HL-60/S4 treated with phorbol 12-myristate 13-acetate at 8.2 ng/mL for 4 days and 3 days (cell line): ENCODE data around the gene SFT2D3.

ENCODE experiments used
- in situ Hi-C: fragments of 300-500 bp; cut with MboI; formaldehyde crosslinking; loops from 2 replicates; pipeline ENCODE4 v1.15.0; 2022; ENCODE audit warnings: low sequenced_read_pairs

SFT2D3 gene

DNA sequence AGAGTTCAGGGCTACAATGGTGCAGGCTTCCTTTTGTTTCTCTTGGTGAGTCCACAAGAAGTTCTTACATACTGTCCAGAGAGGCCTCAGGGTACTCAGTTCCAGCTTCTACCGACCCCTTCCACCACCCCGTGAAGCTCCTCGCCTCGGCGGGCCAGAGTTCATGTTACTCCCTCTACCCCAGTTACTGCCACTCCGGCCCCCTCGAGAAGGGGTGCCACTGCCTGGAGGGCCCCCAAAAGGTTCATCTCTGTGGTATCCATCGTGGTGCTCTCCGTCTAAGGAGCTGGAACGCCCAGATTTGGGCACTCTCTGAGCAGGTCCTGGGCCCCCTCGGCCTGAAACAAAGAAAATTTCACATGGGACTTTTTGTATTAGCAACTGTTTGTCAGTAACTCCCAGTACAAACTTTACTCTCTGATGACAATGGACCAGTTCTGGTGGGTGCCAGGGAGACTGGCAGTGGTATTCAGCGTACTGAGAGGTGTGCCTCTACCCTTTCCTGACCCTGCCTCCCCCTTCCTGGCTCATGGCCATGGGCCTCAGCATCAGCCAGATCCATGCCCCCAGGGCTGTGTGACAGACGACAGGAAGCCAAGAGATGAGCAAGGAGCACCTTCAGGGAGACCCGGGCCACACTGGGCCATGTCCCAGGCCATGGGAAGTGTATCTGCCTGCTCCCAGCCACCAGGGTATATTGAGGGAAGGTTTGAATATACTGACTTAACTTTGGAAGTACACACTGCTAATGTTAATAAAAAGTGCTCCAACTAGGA, 5.1 kb downstream of the SFT2D3 start:
- in situ Hi-C loops, result no loop called here

GRCh38 chr2:127707890-127708648, 6.8 kb downstream of the SFT2D3 start:
- in situ Hi-C loops, result no loop called here

- in situ Hi-C loops, result no loop called here
Observed at GRCh38 chr2:127709336-127709735, 8.0 kb downstream of the SFT2D3 start.

- in situ Hi-C loops, result no loop called here
Observed at GRCh38 chr2:127712999-127713398, 11.7 kb downstream of the SFT2D3 start.

DNA sequence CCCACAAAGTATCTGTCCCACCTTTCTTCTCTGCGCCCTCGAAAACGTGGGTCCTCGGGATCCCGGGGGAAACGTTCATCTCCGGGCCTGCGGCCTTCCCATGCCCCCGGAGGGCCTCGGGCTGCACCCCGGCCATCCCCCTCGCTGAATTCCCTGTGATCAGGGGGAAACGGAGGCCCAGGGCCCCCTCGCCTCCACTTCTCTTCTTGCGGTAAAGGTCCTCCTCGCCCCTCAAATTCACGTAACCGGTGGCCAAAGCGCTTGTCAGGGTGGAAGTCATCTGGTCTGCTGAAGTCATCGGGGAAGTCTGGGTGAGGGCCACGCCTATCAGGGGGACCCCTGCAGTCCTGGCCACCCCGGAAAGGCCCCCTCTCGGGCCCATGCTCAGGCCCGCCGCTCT, 12.3 kb downstream of the SFT2D3 start:
- in situ Hi-C loops, result no loop called here

GRCh38 chr2:127715778-127716449, 14.6 kb downstream of the SFT2D3 start:
- in situ Hi-C loops, result no loop called here

DNA sequence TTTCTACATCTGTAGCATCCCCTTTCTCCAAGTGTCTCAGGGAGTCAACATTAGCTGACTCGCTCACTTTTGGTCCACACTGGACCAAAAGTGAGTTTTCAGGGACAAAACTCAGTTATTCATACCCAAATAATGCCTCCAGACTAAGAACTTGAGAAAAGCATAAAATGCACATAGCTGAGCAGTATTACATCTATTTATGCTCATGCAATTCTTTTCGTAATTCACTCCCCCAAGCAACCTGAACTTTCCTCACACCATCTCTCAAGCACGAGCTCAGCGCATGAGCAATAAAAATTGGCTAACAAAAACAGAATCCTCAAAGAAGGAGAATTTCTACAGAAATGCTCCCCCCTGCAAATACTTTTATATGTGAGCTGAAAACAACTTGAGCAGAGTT, 17.0 kb downstream of the SFT2D3 start:
- in situ Hi-C loops, result no loop called here

DNA sequence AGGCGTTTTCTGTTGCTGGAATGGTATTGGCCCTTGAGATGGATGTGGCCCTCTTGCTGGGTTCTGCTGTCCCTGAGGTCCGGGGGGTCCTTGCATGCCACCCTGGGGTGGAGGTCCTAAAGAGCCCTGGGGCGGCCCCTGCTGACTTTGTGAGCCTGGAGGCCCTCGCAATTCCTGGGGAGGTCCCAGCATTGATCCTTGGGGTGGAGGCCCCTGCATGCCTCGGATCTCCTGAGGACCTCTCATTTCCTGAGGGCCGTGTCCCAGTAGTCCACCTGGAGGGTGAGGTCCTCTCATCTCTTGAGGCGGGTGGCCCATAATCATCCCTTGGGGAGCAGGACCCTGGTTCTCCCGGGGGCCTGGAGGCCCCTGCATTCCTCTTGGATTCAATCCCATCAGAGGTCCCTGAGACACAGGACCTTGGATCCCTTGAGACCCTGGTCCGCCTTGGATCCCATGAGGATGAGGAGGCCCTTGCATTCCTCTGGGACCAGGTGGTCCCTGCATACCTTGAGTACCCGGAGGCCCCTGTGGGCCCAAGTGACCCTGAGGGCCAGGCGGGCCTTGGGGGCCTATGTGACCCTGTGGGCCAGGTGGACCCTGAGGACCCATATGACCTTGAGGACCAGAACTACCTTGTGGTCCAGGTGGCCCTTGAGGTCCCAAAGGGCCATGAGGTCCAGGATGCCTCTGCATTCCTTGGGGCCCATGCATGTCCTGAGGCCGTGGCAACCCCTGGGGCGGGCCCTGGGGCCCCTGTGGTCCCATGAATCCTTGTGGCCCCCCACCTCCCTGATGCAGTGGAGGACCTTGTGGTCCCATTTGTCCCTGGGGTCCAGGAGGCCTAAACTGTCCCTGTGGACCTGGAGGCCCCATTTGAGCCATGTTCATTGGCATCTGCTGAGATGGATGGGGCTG, 18.3 kb downstream of the SFT2D3 start:
- in situ Hi-C loops, result no loop called here

DNA sequence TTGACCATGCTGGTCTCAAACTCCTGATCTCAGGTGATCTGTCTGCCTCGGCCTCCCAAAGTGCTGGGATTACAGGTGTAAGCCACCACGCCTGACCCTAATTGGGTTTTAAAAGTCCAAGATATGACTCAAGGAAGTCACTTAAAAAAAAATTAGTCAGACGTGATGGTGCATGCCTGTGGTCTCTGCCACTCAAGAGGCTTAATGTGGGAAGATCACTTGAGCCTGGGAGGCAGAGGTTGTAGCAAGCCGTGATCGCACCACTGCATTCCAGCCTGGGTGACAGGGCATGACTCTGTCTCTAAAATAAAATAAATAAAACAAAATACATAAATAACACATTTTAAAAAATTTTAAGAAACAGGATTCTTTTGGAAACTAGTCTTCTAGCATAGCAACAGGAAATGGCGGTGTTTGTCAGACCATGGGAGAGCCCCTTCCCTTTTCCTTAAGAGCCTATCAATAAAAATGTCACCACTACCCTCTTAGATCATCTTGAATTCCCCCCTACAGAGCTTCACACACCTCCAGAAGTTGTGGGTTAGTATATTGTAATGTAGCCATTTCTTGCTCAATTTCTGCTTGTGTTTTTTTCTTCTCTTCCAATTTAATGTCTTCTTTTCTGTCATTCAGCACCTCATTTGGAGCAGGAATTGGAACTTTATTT, 20.1 kb downstream of the SFT2D3 start:
- in situ Hi-C loops, result no loop called here

DNA sequence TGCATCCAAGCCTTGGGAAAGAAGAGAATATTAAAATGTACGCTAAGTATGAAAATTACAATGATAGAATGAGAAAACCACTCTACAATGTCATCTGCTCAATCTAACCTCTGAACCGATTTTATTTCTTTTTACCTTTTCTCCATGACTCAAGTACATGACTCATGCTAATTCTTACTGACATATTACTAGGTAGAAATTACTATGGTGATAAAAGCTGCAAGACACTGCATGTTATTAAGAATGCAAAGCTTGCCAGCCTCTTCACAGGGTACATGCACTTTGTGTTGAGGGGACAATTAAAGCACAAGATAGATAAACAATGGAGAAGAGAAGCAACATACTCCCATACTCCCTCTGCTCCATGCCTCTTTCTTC, 20.7 kb downstream of the SFT2D3 start:
- in situ Hi-C loops, result no loop called here

DNA sequence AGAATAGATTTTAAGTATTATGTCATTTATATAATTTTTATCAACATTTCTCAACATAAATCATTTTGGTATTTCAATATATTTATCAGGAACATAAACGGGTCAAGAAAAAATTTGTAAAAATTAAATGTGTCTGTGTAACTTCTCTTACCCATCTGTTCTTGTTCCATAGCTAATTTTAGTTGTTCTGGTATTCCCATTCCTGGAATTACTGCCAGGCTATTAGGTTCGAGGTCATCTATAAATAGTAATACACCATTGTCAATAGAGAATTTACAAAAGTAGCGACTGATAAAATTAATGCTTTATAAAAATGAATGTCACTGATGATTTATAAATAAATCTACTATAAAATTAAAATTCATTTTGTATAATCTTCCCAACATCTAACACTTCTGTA, 21.5 kb downstream of the SFT2D3 start:
- in situ Hi-C loops, result no loop called here

DNA sequence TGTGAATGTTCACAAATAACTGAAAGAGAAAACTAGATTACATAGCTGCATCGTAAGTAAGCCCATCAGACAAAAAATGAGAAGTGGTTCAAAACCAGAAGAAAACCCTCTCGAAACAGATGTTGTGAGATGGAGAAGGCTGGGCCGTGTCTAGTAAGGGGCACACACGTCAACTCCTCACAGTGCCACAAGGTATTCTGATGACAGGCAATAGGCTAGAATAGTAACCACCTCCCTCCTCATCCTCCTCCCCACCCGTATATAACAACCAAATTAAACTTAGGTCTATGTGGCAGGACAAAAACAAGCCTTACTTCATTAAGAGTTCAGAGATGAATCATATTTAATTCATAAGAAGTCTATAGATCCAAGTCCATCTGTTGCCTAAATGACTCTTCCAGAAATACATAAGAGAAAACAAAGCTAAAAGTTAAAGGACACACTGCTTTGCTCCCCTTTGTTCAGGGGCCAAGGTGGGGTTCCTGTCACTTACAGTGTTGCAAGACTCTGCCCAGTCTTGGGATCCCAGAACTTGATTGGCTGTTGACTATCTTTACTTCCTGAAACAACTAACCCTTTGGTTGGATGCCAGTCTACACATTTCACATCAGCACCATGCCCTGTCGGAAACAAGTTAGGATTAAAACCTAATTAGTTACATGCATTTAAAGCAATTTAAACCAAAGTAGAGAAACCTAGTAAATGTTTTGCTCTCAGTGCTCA, 25.0 kb downstream of the SFT2D3 start:
- in situ Hi-C loops, result no loop called here

- in situ Hi-C loops, result no loop called here
Observed at GRCh38 chr2:127733113-127733815, 32.0 kb downstream of the SFT2D3 start.

DNA sequence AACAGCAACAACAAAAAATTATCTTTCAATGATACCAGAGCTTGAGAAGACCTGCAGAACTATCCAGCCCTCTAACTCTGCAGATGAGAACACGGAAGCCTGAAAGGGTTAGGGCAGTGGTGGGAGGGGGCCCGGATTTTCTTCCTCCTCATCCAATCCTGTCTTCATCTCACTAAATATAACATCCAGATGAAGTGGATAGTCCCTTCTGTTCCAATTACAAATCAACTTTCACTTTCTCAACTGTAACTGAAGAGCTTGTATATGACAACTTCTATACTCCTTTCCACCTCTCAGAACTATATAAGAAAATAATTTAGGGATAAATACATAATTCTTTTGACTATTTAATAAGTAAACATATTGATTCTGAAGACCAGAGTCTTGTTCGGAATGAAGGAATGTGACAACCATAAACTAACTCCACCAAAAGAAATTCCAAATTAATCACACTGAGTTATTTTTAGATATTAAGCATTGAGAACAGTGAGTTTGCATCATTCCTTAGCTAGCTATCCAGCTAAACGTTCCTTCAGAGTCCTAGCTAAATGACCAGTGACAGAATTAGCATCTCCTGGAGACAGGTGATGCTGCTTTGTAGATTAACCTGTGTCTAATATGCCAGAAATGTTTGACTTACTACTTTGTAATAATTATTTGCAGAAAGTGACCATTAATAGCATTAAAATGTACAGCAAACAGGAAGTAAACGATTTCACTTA, 32.7 kb downstream of the SFT2D3 start:
- in situ Hi-C loops, result no loop called here

- in situ Hi-C loops, result no loop called here
Observed at GRCh38 chr2:127735044-127735443, 33.7 kb downstream of the SFT2D3 start.

DNA sequence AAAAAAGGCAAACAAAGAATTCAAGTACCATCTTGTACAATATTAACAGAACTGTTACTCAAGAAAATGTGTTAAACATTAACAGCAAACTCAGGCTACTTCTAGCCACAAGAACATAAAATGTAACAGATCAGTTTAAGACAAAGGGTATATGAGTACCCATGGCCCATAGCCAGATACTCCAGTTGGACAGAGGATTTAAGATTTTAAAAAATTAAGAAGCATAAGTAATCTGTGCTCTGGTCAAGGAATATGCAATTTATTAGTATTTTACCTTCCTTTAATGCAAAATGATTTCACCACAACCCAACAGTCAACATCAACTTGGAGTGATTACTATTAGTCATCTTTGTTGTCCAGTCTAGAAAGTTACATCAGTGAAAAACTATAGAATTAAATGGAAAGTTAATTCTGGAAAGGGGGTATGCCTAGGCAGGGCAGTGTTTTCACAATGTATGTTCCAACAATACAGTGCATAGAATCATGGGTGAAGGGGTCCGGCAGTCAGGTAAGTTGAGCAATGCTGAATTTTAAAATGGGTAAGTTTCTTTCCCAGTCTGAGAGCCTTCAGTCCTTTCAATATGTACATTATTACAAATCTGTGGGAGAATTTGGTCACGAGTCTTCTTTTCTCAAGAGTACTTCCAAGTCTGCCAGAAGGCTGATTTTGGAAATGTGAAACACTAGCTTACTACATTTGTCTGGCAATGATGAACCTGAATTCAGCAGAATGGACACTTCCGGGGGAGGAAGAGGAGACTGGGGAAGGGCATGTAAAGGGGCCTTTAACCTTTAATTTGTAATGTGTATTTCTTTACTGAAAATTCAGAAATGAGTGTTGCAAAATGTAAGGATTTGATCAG, 34.5 kb downstream of the SFT2D3 start:
- in situ Hi-C loops, result no loop called here

GRCh38 chr2:127737892-127738291, 36.6 kb downstream of the SFT2D3 start:
- in situ Hi-C loops, result no loop called here
